HG03439 (cell line): ENCODE measurements around the gene AKAP12.
"Not testable (repeated sequence)": the region's sequence is repeated elsewhere in the genome, so short reads cannot be mapped to it uniquely, and the experiment has no call there.

Experiments used
- ATAC-seq: cut with Tn5 transposase; IDR thresholded peaks from one replicate; pipeline ENCODE4 v1.9.1; 2021; ENCODE audit warnings: mild to moderate bottlenecking, moderate library complexity; ENCODE audit not compliant: unreplicated experiment

Gene AKAP12

DNA sequence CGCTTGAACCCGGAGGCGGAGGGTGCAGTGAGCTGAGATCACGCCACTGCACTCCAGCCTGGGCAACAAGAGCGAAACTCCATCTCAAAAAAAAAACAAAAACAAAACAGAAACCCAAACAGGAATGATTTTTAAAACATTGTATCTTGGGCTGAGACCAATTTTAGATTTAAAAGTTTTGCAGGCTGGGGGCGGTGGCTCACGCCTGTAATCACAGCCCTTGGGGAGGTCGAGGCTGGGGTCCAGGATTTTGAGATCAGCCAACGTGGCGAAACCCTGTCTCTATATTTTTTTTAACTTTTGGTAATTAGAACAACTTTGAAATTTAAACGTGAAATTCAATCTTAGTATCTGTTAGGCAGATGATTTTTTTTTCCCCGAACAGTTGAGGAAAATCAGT lies 70.5 kb downstream of the AKAP12 start:
- no peak for ATAC-seq

DNA sequence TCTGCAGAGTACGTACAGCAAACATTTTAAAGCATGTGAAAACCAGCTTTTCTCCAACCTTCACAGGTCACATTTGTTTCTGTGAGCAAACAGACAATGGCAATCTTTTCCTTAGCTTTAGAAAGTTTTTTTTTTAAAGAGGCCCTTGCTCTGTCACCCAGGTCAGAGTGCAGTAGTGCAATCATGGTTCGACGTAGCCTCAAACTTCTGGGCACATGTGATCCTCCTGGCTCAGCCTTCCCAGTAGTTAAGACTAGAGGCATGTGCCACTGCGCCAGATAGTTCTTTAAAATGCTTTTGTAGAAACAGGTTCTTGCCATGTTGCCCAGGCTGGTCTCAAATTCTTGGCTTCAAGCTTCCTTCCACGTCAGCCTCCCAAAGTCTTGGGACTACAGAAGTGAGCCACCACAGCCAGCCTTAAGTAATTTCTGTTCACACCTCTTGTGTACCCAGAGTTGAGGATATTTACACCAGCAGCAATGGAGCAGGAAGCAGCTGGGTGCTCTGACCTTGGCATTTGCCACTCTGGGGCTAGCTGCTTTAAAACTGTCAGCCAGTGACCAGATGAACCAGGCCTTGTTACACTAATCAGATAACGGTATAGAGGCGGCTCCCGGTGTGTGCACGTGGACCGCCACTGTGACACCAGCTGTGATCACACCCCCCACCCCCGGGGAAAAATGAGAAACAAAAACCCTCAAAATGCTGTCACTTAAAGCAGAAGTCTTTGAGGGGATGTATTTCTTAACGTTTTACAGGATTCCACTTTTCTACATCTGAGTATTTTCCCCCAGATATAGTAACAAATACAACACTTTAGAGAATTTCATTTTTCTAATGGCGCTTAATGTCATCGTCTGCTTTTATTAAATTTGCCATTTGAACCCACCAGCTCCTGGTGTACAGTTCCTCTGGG lies 71.3 kb downstream of the AKAP12 start:
- no peak for ATAC-seq

GRCh38 chr6:151313066-151313491 lies 73.3 kb downstream of the AKAP12 start:
- no peak for ATAC-seq

GRCh38 chr6:151315661-151316060 lies 75.9 kb downstream of the AKAP12 start:
- not testable (repeated sequence) for ATAC-seq

- no peak for ATAC-seq
Observed at GRCh38 chr6:151317103-151317994, 77.6 kb downstream of the AKAP12 start.

GRCh38 chr6:151317995-151318365 lies 78.2 kb downstream of the AKAP12 start:
- ATAC-seq: no peak

DNA sequence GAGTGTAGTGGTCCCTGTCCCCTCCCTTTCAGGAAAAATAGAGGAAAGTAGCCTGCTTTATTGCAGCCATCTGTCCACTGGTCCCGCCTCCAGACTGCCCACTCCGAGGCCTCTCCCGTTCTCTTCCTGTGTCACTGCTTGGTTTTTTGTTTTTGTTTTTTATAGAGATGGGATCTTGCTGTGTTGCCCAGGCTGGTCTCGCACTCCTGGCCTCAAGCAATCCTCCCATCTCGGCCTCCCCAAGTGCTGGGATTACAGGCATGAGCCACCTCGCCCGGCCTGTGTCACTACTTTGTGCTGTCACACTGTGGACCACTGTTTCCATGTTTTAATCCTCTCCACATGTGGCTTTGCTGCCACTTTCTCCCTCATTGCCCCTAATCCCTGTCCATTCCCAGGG lies 80.4 kb downstream of the AKAP12 start:
- ATAC-seq: no peak

GRCh38 chr6:151321438-151321837 lies 81.7 kb downstream of the AKAP12 start:
- no peak for ATAC-seq

- no peak for ATAC-seq
Observed at GRCh38 chr6:151322570-151322969, 82.8 kb downstream of the AKAP12 start.

DNA sequence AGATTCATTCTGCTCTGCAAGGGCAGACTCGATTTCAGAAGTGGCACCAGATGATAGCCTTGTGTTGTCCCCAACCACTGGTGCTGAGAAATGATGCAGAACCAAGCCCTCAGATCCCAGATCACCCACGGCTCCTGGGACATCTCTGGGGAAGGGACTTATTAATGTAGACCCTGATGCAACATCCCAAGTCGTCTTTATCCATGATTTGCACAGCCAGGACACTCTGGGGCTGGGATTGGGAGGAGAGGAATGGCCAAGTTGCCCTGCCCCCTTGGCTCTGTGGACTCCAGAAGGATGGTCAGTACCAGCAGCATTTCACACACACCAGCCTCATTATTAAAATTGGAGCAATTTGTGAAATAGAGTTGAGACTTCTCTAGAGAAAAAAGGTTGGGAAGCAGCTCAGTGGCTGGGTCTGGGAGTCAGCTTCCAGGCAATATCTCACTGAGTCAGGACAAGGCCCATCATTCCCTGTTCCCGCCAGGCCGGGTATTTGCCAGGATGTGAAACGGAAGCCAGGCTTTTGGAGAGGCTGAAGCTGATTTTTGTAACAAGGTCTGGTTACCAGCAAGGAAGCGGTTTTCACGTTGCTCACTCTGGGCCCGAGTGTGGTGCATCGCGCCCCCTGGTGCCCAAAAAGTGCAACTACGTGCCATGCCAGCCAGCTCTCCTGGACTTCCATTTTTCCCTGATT lies 84.2 kb downstream of the AKAP12 start:
- no peak for ATAC-seq

DNA sequence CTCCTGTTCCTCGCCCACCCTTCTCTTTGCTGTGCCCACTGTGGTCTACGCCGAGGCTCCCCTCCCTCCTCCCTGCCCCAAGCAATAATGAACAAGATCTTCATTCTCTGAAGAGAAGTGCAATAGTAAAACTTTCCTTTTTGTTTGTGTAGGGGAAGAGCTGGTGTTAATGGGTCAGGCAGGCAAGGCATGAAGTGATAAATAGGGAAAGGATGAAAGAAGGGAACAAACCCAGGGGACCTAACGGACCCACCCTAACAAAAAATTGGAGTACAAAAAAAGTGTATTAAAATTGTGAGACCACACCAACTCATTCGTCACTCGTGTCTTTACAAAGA lies 84.7 kb downstream of the AKAP12 start:
- ATAC-seq: no peak

GRCh38 chr6:151325075-151326050 lies 85.6 kb downstream of the AKAP12 start:
- ATAC-seq: no peak

DNA sequence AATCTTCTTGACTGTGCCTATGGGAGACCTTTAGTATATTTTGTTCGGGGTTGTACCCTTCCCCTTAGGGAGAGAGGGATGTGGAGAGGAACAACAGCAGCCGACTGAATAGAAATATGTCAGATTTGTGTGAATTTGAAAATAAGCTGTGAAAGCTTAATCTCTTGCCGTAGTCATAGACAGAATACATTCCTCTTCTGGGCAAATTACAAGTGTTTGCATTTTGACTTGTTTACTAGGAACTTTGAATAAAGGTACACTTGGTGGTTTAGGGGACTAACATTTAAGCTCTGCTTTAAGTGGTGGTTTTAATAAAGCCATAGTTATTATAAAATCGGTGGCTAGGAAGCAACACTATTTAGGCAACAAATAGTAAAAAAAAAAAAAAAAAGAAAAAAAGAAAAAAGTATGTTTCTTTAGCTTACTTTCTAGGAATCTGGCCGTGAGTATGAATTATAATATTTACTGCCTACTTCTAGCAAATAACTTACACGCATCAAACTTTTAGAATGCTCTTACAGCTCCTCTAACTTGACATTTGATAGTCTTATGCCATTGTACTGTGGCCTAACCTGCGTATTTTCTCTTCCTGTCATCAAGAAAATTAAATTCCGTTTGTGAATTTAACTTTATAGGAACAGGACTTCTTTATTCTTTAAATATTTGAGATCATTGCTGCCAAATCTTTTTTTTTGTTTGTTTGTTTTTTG lies 86.5 kb downstream of the AKAP12 start:
- no peak for ATAC-seq

DNA sequence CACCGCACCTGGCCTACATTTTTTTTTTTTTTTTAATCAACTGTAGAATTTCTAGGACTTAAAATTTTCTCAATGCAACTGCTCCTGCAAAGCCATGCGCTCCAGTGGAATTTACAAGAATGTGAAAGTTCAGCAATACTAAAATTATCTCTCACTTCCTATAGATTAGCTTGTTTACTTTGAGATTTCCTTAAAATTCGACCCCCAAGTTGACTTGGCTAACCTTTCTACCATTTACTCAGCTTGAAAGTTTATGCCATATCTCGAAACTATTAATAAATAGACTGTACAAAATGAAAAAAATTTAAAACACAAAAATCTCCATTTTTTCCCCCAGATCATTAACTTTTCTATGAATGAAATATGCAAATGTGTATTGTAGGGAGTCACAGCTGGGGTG lies 87.3 kb downstream of the AKAP12 start:
- no peak for ATAC-seq

GRCh38 chr6:151330130-151330696 lies 90.4 kb downstream of the AKAP12 start:
- no peak for ATAC-seq

DNA sequence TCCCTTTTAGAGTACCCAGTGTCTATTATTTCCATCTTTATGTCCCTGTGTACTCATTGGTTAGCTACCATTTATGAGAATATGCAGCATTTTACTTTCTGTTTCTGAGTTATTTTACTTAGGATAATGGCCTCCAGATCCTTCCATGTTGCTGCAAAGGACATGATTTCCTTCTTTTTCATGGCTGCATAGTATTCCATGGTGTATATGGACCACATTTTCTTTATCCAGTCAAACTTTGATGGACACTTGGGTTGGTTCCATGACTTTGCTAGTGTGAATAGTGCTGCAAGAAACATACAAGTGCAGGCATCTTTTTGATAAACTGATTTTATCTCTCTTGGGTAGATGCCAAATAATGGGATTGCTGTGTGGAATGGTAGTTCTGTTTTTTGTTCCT lies 96.2 kb downstream of the AKAP12 start:
- no peak for ATAC-seq

DNA sequence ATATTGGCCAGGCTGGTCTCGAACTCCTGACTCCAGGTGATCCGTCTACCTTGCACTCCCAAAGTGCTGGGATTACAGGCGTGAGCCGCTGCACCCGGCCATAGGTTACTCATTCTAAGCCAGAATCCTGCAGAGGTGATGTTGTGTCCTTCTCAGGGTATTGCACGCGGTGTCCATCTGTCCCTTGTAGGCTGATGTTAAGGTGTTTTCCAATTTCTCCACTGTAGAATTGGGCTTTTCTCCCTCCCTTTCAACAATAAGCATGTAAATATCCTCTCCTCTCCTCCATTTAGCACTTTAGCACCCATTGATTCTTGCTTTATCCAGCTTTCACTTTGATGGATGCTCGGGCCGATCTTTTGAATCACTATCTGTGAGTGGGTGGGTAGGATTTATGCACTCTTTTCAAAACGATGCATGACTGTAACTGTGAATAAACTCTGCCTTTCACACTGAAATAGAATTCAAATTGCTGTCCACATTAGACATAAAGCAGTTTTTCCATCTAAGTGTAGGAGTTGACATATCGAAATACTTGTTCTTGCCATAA lies 99.0 kb downstream of the AKAP12 start:
- no peak for ATAC-seq

GRCh38 chr6:151339369-151339768 lies 99.6 kb downstream of the AKAP12 start:
- ATAC-seq: no peak
